ENCODE measurements around the gene D2HGDH.

The D2HGDH gene

GRCh38 chr2:241796209-241796608, 61.8 kb downstream of the D2HGDH start:
- Histone ChIP-seq H3K4me3 (replicated peaks; ENCODE audit: low read depth, low read length) (no peak overlapping the region), H3K27me3 (replicated peaks; ENCODE audit: control insufficient read depth, insufficient read depth, low read length) (no peaks in the 10 kb centered on the region), H3K36me3 (ENCODE audit: control insufficient read depth, insufficient read depth, low read length) (no peaks in the 10 kb centered on the region)
- no peak for TF ChIP-seq CTCF (IDR thresholded peaks at IDR 0.05; ENCODE audit: insufficient read depth, low read length, poor library complexity, severe bottlenecking)
- no peak for DNase-seq (ENCODE audit: extremely low read depth, insufficient read length)

- DNase-seq (ENCODE audit: extremely low read depth, insufficient read length) = no peak
- Histone ChIP-seq H3K36me3 (ENCODE audit: control insufficient read depth, insufficient read depth, low read length) (no peaks in the 10 kb centered on the region), H3K4me3 (replicated peaks; ENCODE audit: low read depth, low read length) (no peak overlapping the region), H3K27me3 (replicated peaks; ENCODE audit: control insufficient read depth, insufficient read depth, low read length) (no peaks in the 10 kb centered on the region)
- TF ChIP-seq CTCF (IDR thresholded peaks at IDR 0.05; ENCODE audit: insufficient read depth, low read length, poor library complexity, severe bottlenecking) = no peak
These were observed 62.2 kb downstream of the D2HGDH start for GRCh38 chr2:241796610-241797138.

GRCh38 chr2:241797441-241798080, 63.1 kb downstream of the D2HGDH start:
- Histone ChIP-seq H3K27me3 (replicated peaks; ENCODE audit: control insufficient read depth, insufficient read depth, low read length) (no peaks in the 10 kb centered on the region), H3K4me3 (replicated peaks; ENCODE audit: low read depth, low read length) (no peak overlapping the region), H3K36me3 (ENCODE audit: control insufficient read depth, insufficient read depth, low read length) (no peaks in the 10 kb centered on the region)
- no peak for TF ChIP-seq CTCF (IDR thresholded peaks at IDR 0.05; ENCODE audit: insufficient read depth, low read length, poor library complexity, severe bottlenecking)
- no peak for DNase-seq (ENCODE audit: extremely low read depth, insufficient read length)

- no peak overlapping the region for H3K4me3 ChIP-seq (replicated peaks; ENCODE audit: low read depth, low read length)
- TF ChIP-seq CTCF (IDR thresholded peaks at IDR 0.05; ENCODE audit: insufficient read depth, low read length, poor library complexity, severe bottlenecking) = no peak
- no peaks in the 10 kb centered on the region for H3K27me3 ChIP-seq (replicated peaks; ENCODE audit: control insufficient read depth, insufficient read depth, low read length)
- no peak for DNase-seq (ENCODE audit: extremely low read depth, insufficient read length)
- no peaks in the 10 kb centered on the region for H3K36me3 ChIP-seq (ENCODE audit: control insufficient read depth, insufficient read depth, low read length)
These were observed 63.7 kb downstream of the D2HGDH start for GRCh38 chr2:241798081-241798630.

GRCh38 chr2:241798631-241799521, 64.4 kb downstream of the D2HGDH start:
- H3K4me3 ChIP-seq (replicated peaks; ENCODE audit: low read depth, low read length) = no peak overlapping the region
- DNase-seq (ENCODE audit: extremely low read depth, insufficient read length) = no peak
- TF ChIP-seq CTCF (IDR thresholded peaks at IDR 0.05; ENCODE audit: insufficient read depth, low read length, poor library complexity, severe bottlenecking) = no peak

More at GRCh38 chr2:241798631-241799521, 64.4 kb downstream of the D2HGDH start:
- Histone ChIP-seq H3K36me3 (ENCODE audit: control insufficient read depth, insufficient read depth, low read length) (no peaks in the 10 kb centered on the region), H3K27me3 (replicated peaks; ENCODE audit: control insufficient read depth, insufficient read depth, low read length) (no peaks in the 10 kb centered on the region)
